Astrocyte (in vitro differentiated cells and primary cell): ENCODE measurements around the gene SPACA7.

ENCODE experiments used
- CTCF ChIP-seq: IDR thresholded peaks from 2 replicates; pipeline ENCODE4 v1.5.1; 2011; ENCODE audit warnings: low read depth, mild to moderate bottlenecking, inconsistent platforms, low read length, moderate library complexity; ENCODE audit not compliant: insufficient read depth
- EZH2 ChIP-seq: IDR thresholded peaks from 2 replicates; pipeline ENCODE4 v1.6.1; 2012; ENCODE audit warnings: mild to moderate bottlenecking, low read length, inconsistent platforms; ENCODE audit not compliant: insufficient read depth

- no peak for TF ChIP-seq CTCF
- TF ChIP-seq EZH2 = no peak
Measured at GRCh38 chr13:112444416-112445399, 68.6 kb downstream of the SPACA7 start.
